ENCODE data around the gene NLRP12.

DNA sequence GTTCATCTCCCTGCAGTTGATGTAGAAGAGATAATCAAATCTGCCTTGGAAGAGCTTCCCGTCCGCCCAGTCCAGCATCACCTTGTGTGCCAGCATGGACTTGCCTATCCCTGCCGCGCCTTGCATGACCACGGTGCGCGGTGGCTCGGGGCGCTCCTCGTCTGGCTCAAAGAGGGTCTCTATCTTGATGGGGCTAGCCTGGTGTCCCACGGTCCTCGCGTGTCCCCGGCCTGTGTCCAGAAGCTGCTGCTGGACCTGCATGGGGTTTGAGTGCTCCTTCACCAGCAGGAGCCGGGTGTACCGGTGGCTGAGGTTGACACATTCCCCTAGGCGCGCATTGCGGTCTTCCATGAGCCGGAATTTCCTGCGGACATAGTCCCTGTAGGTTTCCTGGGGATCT is 13.2 kb downstream of the NLRP12 start:
- TF ChIP-seq GLIS3 (CRISPR knock-in tag; IDR thresholded peaks at IDR 0.05) = no peak
- TF ChIP-seq, protein P1, sequence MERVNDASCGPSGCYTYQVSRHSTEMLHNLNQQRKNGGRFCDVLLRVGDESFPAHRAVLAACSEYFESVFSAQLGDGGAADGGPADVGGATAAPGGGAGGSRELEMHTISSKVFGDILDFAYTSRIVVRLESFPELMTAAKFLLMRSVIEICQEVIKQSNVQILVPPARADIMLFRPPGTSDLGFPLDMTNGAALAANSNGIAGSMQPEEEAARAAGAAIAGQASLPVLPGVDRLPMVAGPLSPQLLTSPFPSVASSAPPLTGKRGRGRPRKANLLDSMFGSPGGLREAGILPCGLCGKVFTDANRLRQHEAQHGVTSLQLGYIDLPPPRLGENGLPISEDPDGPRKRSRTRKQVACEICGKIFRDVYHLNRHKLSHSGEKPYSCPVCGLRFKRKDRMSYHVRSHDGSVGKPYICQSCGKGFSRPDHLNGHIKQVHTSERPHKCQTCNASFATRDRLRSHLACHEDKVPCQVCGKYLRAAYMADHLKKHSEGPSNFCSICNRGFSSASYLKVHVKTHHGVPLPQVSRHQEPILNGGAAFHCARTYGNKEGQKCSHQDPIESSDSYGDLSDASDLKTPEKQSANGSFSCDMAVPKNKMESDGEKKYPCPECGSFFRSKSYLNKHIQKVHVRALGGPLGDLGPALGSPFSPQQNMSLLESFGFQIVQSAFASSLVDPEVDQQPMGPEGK (CRISPR knock-in tag; IDR thresholded peaks at IDR 0.05; ENCODE audit: borderline replicate concordance) = no peak
- no peak for TF ChIP-seq ISL1 (CRISPR knock-in tag; IDR thresholded peaks at IDR 0.05)
- no peak for TF ChIP-seq BACH2 (CRISPR knock-in tag; IDR thresholded peaks at IDR 0.05; ENCODE audit: borderline replicate concordance)
- TF ChIP-seq ZFP30 (CRISPR knock-in tag; IDR thresholded peaks at IDR 0.05) = no peak
- no peak for TF ChIP-seq SNAI2 (CRISPR knock-in tag; IDR thresholded peaks at IDR 0.05)
- TF ChIP-seq ARNTL (CRISPR knock-in tag; IDR thresholded peaks at IDR 0.05; ENCODE audit: borderline replicate concordance, low read depth) = no peak
- no peak for TF ChIP-seq ZNF8 (CRISPR knock-in tag; IDR thresholded peaks at IDR 0.05)
- TF ChIP-seq, protein P2, sequence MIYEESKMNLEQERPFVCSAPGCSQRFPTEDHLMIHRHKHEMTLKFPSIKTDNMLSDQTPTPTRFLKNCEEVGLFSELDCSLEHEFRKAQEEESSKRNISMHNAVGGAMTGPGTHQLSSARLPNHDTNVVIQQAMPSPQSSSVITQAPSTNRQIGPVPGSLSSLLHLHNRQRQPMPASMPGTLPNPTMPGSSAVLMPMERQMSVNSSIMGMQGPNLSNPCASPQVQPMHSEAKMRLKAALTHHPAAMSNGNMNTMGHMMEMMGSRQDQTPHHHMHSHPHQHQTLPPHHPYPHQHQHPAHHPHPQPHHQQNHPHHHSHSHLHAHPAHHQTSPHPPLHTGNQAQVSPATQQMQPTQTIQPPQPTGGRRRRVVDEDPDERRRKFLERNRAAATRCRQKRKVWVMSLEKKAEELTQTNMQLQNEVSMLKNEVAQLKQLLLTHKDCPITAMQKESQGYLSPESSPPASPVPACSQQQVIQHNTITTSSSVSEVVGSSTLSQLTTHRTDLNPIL (CRISPR knock-in tag; IDR thresholded peaks at IDR 0.05; ENCODE audit: low read depth) = no peak
- TF ChIP-seq CSDC2 (CRISPR knock-in tag; IDR thresholded peaks at IDR 0.05) = no peak
- no peak for TF ChIP-seq RARB (CRISPR knock-in tag; IDR thresholded peaks at IDR 0.05)

Data from SK-N-SH treated with all-trans-retinoic acid at 6 μM for 48 hours (cell line).